ENCODE data around the gene ETNPPL.

The ETNPPL gene

GRCh38 chr4:108693211-108693610, 69.6 kb downstream of the ETNPPL start:
- TF ChIP-seq POLR2AphosphoS5 (IDR thresholded peaks at IDR 0.05; ENCODE audit: low read depth, low read length) (no peak), SIN3A (IDR thresholded peaks at IDR 0.05; ENCODE audit: borderline replicate concordance, insufficient read depth, low read length) (no peak), FOXP2 (optimal IDR thresholded peaks at IDR 0.05; ENCODE audit: borderline replicate concordance, extremely low read depth, extremely low read length, insufficient read depth) (no peak), TAF1 (IDR thresholded peaks at IDR 0.05; ENCODE audit: borderline replicate concordance, insufficient read depth, low read length) (no peak), REST (IDR thresholded peaks at IDR 0.05; ENCODE audit: insufficient read depth in 1 of 2, low read depth in 2 of 2, low read length in 2 of 2) (no peak)

Data from PFSK-1 (cell line).